GM23248 (cell line): ENCODE results near the gene FAM3D. TPM values are rescaled to one million over a fixed set of nuclear protein-coding genes. Genes with fewer than 3 reads are reported as not detected.

Experiments used
- DNase-seq: peaks from one replicate; pipeline ENCODE4 v3.0.0-alpha.2; 2015
- H2AFZ ChIP-seq: fragments of 200-600 bp; sonication (generic); 2 replicates; pipeline ENCODE4 v1.6.1; 2016; ENCODE audit warnings: antibody characterized with exemption
- H3F3A ChIP-seq: fragments of 200-600 bp; sonication (generic); 2 replicates; pipeline ENCODE4 v1.6.1; 2016; ENCODE audit warnings: mild to moderate bottlenecking, antibody characterized with exemption, mixed run types; ENCODE audit not compliant: insufficient read depth
- H3K27ac ChIP-seq: fragments of 200-600 bp; sonication (generic); 2 replicates; pipeline ENCODE4 v1.5.1; 2016; ENCODE audit warnings: mild to moderate bottlenecking
- H3K27me3 ChIP-seq: fragments of 200-600 bp; sonication (generic); replicated peaks from 2 replicates; pipeline ENCODE4 v1.6.1; 2016; ENCODE audit warnings: mild to moderate bottlenecking; ENCODE audit not compliant: insufficient read depth
- H3K36me3 ChIP-seq: fragments of 200-600 bp; sonication (generic); 2 replicates; pipeline ENCODE4 v1.6.1; 2016; ENCODE audit warnings: low read depth, mild to moderate bottlenecking
- H3K4me1 ChIP-seq: fragments of 200-600 bp; sonication (generic); 2 replicates; pipeline ENCODE4 v1.6.1; 2016; ENCODE audit warnings: mild to moderate bottlenecking; ENCODE audit not compliant: insufficient read depth
- H3K4me2 ChIP-seq: fragments of 200-600 bp; sonication (generic); one replicate; pipeline ENCODE4 v1.6.1; 2016; ENCODE audit warnings: mild to moderate bottlenecking; ENCODE audit not compliant: unreplicated experiment
- H3K4me3 ChIP-seq: fragments of 200-600 bp; sonication (generic); 2 replicates; pipeline ENCODE4 v1.5.1; 2016; ENCODE audit warnings: mild to moderate bottlenecking
- H3K79me2 ChIP-seq: fragments of 200-600 bp; sonication (generic); 2 replicates; pipeline ENCODE4 v1.6.1; 2016; ENCODE audit warnings: mild to moderate bottlenecking; ENCODE audit not compliant: insufficient read depth
- H3K9ac ChIP-seq: fragments of 200-600 bp; sonication (generic); 2 replicates; pipeline ENCODE4 v1.6.1; 2016; ENCODE audit warnings: mild to moderate bottlenecking
- H3K9me2 ChIP-seq: fragments of 200-600 bp; sonication (generic); 2 replicates; pipeline ENCODE4 v1.6.1; 2016; ENCODE audit warnings: mixed run types, mild to moderate bottlenecking, moderate library complexity; ENCODE audit not compliant: insufficient read depth
- H3K9me3 ChIP-seq: fragments of 200-600 bp; sonication (generic); one replicate; pipeline ENCODE4 v1.6.1; 2017; ENCODE audit warnings: low read depth
- H4K20me1 ChIP-seq: fragments of 200-600 bp; sonication (generic); 2 replicates; pipeline ENCODE4 v1.6.0; 2016; ENCODE audit not compliant: insufficient read depth
- EZH2 ChIP-seq: fragments of 200-600 bp; sonication (generic); IDR thresholded peaks from 2 replicates; pipeline ENCODE4 v1.6.1; 2018; ENCODE audit warnings: antibody characterized with exemption, mild to moderate bottlenecking; ENCODE audit not compliant: insufficient read depth, poor library complexity, severe bottlenecking
- EZH2phosphoT487 ChIP-seq: fragments of 200-600 bp; sonication (generic); IDR thresholded peaks from 2 replicates; pipeline ENCODE4 v1.6.1; 2018; ENCODE audit warnings: antibody characterized with exemption, moderate library complexity, mild to moderate bottlenecking, low read depth; ENCODE audit not compliant: insufficient read depth
- WGBS, 2 experiments: methylation state at CpG; one replicate each; pipeline ENCODE4 v1.1.6; 2015 to 2017; ENCODE audit warnings: low lambda C conversion rate in 2 of 2, low coverage in 1 of 2; ENCODE audit errors: missing lambda C conversion rate in 2 of 2; 5-methylcytosine and 5-hydroxymethylcytosine counted together
- in situ Hi-C: fragments of 300-500 bp; cut with MboI; formaldehyde crosslinking; loops from 2 replicates; pipeline ENCODE4 v1.15.0; 2020
- polyA plus RNA-seq: library from polyadenylated mRNA; unstranded; fragments of >200 nt; fragmentation: Nextera tagmentation; extraction: Ambion mirVana; gene quantifications from 2 replicates; pipeline ENCODE4 v1.2.1, GENCODE V29; 2016
- total RNA-seq: library from RNA; depleted of rRNA; stranded (reverse); fragments of >200 nt; shearing (Covaris generic); gene quantifications from 2 replicates; pipeline ENCODE4 v1.2.3, GENCODE V29; 2014

The FAM3D gene
- total and polyA plus RNA-seq, 2 experiments from 2014 or later: not detected

DNA sequence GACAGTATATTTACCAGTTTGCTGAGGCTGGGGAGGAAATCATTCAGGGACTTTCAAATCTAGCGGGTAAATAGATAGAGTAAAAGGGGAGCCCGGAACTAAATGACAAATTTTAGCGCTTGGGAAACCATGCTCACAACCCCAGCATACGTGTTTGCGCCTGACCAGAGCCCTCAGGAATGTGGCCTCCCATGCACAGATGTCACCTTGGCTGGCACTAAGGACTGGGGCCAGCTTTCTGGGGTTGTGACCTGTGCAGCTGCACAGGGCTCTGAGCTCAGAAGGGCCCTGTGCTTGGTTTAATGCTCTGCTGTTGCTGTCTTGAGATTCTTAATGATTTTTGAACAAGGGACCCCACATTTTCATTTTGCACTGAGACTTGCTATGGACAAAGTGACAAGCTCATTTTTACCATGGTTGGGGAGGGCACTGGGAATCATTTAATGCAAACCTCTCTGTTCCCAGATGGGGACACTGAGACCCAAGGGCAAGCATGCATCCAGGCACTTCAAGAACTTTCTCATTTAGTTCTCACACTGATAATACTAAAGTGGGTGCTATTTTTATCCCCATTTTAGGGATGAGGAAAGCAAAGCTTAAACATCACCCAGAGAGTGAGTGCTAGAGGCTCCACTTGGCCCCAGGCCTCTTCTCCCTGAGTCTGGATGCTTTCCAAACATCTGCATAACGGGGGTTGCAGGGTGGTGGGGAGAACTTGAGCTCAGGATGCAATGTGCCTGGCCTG is 45.3 kb downstream of the FAM3D start:
- Histone ChIP-seq H3K9me3 (no peaks in the 10 kb centered on the region), H3K27me3 (no peaks in the 10 kb centered on the region), H3F3A (no peaks in the 10 kb centered on the region), H2AFZ (no peak overlapping the region), H4K20me1 (no peaks in the 10 kb centered on the region), H3K9ac (no peak overlapping the region), H3K79me2 (no peaks in the 10 kb centered on the region), H3K27ac (no peak overlapping the region), H3K36me3 (no peaks in the 10 kb centered on the region), H3K4me1 (no peaks in the 10 kb centered on the region), H3K4me3 (no peak overlapping the region), H3K4me2 (no peak overlapping the region), H3K9me2 (no peaks in the 10 kb centered on the region)
- TF ChIP-seq EZH2phosphoT487: no peak
- TF ChIP-seq EZH2: no peak
- no peak for DNase-seq
- in situ Hi-C loops: no loop called here
- 78 to 84% methylated on average over 6 of the region's 6 CpGs for WGBS, 2 experiments

DNA sequence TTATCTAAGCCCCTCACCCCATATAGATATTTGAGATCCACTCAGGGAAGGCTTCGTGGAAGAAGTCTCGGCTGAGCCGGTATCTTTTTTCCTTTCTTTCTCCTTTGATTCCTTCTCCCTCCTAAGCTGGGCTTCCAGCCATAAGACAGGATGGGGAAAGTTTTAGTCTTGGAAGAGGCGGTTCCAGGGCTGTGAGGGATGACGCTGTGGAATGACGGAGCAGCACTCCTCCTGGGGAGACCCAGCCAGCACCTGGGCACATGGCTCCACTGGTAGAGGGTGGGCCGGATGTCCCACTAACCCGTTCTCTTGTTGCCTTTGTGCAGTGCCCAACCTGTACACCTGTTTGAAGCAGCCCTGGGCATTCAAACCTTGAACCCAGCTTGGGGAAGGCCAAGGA is 46.2 kb downstream of the FAM3D start:
- H3K79me2 ChIP-seq: no peaks in the 10 kb centered on the region
- TF ChIP-seq EZH2 (no peak), EZH2phosphoT487 (no peak)
- in situ Hi-C loops: no loop called here
- H3K9me2 ChIP-seq: no peaks in the 10 kb centered on the region
- no peak overlapping the region for H3K4me3 ChIP-seq
- H4K20me1 ChIP-seq: no peaks in the 10 kb centered on the region
- no peaks in the 10 kb centered on the region for H3F3A ChIP-seq
- no peak overlapping the region for H3K9ac ChIP-seq
- H3K4me2 ChIP-seq: no peak overlapping the region
- no peak for DNase-seq
- H3K27me3 ChIP-seq: no peaks in the 10 kb centered on the region
- H3K36me3 ChIP-seq: no peaks in the 10 kb centered on the region
- no peak overlapping the region for H2AFZ ChIP-seq
- no peak overlapping the region for H3K27ac ChIP-seq
- H3K4me1 ChIP-seq: no peaks in the 10 kb centered on the region
- WGBS, 2 experiments: 88 to 93% methylated on average over 8 of the region's 8 CpGs
- H3K9me3 ChIP-seq: no peaks in the 10 kb centered on the region

DNA sequence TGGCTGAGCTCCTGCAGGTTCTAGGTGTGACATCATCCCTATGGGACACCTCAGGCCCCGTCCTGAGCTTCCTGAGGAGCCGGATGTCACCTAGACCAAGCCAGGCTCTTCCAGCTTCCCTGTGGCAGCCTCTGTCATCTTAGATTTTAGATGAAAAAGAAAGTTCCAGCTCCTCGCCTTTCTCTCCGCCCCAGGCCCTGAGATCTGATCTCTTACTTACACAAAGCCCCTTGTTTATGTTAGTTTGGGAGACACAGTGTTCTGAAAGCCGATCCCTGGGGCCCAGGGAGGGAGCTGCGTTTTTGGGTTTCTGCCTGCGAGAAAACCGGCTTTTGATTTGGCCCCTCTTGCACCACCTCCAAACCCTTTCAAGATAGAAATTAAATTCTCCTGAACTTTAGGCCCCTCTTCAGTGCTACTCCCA is 49.2 kb downstream of the FAM3D start:
- H4K20me1 ChIP-seq: no peaks in the 10 kb centered on the region
- no peaks in the 10 kb centered on the region for H3K9me3 ChIP-seq
- no peak overlapping the region for H3K27ac ChIP-seq
- H3K9ac ChIP-seq: no peak overlapping the region
- H3K4me1 ChIP-seq: no peaks in the 10 kb centered on the region
- in situ Hi-C loops: no loop called here
- H3K9me2 ChIP-seq: no peaks in the 10 kb centered on the region
- H3K79me2 ChIP-seq: no peaks in the 10 kb centered on the region
- 72 to 73% methylated on average over 8 of the region's 8 CpGs for WGBS, 2 experiments
- no peaks in the 10 kb centered on the region for H3K36me3 ChIP-seq
- no peaks in the 10 kb centered on the region for H3K27me3 ChIP-seq
- H3K4me3 ChIP-seq: no peak overlapping the region
- TF ChIP-seq EZH2 (no peak), EZH2phosphoT487 (no peak)
- no peak overlapping the region for H2AFZ ChIP-seq
- no peak overlapping the region for H3K4me2 ChIP-seq
- no peak for DNase-seq
- no peaks in the 10 kb centered on the region for H3F3A ChIP-seq

DNA sequence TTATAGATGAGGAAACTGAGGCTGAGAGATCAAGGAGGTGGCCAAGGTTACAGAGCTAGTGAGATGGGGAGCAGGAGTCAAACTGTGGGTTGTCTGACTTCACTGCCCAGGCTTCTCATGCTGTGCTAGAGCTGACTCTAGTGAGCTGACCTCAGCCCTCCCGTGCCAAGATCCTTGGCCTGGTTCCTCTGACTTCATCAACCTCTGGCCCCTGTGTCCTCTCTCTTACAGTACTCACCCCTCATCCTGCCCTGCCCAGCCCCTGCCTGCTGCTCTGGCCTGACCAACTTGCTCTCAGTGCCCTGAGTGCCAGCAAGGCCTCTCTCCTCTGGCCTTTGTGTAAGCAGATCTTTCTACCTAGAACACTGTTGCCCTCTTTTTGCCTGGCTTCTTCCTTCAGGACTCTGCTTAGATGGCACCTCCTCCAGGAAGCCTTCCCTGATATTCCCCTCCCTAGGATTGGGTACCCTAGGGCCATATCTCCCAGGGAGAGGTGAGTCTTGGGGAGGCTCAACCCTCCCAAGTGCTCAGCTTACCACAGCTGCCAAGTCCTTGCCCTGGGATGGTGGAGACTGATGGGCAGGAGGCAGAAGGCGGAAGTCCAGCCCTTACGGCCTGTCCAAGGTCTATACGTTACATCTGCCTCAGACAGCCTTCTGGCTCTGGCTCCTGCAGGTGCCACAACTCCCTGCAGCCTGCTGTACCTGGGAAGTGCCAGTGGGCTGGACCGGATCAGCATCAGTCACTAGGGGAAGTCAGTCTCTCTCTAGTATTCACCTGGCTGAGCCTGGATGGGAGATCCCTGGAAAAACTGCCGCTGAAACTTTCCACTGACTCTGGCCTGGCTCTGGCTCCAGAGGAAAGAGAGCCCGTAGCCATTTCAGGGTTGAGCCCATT is 53.1 kb downstream of the FAM3D start:
- no peak for DNase-seq
- Histone ChIP-seq H3K4me2 (no peak overlapping the region), H3K9me2 (no peaks in the 10 kb centered on the region), H4K20me1 (no peaks in the 10 kb centered on the region), H3K4me3 (no peak overlapping the region), H3K36me3 (no peaks in the 10 kb centered on the region), H3K27ac (no peak overlapping the region), H3K9me3 (no peaks in the 10 kb centered on the region), H3F3A (no peaks in the 10 kb centered on the region), H3K79me2 (no peaks in the 10 kb centered on the region), H2AFZ (no peak overlapping the region), H3K4me1 (no peaks in the 10 kb centered on the region), H3K9ac (no peak overlapping the region), H3K27me3 (no peaks in the 10 kb centered on the region)
- in situ Hi-C loops: no loop called here
- WGBS, 2 experiments: 67 to 70% methylated on average over 7 of the region's 7 CpGs
- TF ChIP-seq EZH2: no peak
